ENCODE results near the gene PIGZ.

DNA sequence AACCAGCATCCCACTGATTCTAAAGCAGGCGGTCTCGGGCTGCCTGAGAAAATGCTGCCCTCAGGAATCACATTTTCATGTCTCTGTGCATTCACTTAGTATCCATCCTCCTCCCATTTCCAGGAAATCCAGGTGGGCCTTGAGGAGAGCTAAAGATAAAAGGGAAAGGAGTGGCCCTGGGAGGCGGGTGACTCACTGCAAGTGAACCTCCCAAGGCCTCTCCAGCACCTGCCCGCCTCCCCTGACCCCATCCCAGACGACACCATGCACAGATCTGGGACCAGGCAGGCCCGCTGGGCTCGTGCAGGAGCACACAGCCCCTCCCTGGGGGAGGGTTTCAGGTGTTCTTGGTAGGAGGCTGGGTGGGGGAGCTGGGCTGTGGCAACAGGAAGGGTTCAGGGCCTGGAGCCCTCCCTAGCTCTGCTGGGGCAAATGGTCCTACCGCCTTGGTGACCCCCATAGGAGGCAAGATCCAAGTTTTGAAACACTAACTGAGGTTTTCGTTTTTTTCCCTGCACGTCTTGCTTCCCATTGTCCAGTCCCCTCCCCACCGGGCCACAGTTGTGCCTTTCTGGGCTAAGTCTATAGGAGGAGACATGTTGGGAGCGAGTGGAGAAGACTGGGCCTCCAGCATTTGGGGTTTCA lies 38.8 kb upstream of the PIGZ start:
- TF ChIP-seq, protein P1, sequence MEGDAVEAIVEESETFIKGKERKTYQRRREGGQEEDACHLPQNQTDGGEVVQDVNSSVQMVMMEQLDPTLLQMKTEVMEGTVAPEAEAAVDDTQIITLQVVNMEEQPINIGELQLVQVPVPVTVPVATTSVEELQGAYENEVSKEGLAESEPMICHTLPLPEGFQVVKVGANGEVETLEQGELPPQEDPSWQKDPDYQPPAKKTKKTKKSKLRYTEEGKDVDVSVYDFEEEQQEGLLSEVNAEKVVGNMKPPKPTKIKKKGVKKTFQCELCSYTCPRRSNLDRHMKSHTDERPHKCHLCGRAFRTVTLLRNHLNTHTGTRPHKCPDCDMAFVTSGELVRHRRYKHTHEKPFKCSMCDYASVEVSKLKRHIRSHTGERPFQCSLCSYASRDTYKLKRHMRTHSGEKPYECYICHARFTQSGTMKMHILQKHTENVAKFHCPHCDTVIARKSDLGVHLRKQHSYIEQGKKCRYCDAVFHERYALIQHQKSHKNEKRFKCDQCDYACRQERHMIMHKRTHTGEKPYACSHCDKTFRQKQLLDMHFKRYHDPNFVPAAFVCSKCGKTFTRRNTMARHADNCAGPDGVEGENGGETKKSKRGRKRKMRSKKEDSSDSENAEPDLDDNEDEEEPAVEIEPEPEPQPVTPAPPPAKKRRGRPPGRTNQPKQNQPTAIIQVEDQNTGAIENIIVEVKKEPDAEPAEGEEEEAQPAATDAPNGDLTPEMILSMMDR (IDR thresholded peaks at IDR 0.05), result no peak
- TF ChIP-seq POLR2AphosphoS5 (IDR thresholded peaks at IDR 0.05), result no peak
- no peak for TF ChIP-seq EP300 (IDR thresholded peaks at IDR 0.05; ENCODE audit: low read depth)
- TF ChIP-seq POLR2A (IDR thresholded peaks at IDR 0.05), result no peak
